AG10803 (cell line): ENCODE results near the gene HECA.
A peak's percentile ranks its signal among the peaks of the same experiment; 100 is the strongest.

Experiments used
- DNase-seq: peaks from one replicate; pipeline ENCODE4 v3.0.0; 2010; ENCODE audit warnings: low read depth
- H3K4me3 ChIP-seq: 2 replicates; pipeline ENCODE4 v1.5.1; 2011; ENCODE audit warnings: mild to moderate bottlenecking, low read length, control low read depth
- TF ChIP-seq, protein P1 (sequence below): conservative IDR thresholded peaks from 2 replicates; pipeline ENCODE4 v1.5.1; 2011; ENCODE audit warnings: mild to moderate bottlenecking, low read length, control low read depth, inconsistent platforms

HECA gene

DNA sequence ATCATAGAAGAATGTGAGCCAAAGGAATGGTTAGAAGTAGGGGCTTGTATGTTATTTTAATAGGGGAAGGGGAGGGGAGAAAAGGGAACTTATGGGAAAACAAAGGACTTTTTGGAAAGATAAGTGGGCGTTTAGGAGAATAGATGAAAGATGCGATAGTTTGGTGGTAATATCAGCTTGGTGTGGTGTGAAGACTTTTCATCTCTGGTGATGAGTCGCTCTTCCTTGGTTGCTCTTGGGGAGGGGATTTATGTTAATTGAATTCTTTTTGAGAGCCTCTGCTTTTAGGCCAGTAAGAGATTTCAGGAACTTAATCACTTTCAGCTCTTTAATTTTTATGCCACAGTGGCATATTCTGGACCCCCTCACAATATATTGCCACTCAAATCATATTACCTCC, 10.8 kb downstream of the HECA start:
- no peak for DNase-seq
- TF ChIP-seq, protein P1, sequence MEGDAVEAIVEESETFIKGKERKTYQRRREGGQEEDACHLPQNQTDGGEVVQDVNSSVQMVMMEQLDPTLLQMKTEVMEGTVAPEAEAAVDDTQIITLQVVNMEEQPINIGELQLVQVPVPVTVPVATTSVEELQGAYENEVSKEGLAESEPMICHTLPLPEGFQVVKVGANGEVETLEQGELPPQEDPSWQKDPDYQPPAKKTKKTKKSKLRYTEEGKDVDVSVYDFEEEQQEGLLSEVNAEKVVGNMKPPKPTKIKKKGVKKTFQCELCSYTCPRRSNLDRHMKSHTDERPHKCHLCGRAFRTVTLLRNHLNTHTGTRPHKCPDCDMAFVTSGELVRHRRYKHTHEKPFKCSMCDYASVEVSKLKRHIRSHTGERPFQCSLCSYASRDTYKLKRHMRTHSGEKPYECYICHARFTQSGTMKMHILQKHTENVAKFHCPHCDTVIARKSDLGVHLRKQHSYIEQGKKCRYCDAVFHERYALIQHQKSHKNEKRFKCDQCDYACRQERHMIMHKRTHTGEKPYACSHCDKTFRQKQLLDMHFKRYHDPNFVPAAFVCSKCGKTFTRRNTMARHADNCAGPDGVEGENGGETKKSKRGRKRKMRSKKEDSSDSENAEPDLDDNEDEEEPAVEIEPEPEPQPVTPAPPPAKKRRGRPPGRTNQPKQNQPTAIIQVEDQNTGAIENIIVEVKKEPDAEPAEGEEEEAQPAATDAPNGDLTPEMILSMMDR: no peak
- H3K4me3 ChIP-seq: no peak overlapping the region

DNA sequence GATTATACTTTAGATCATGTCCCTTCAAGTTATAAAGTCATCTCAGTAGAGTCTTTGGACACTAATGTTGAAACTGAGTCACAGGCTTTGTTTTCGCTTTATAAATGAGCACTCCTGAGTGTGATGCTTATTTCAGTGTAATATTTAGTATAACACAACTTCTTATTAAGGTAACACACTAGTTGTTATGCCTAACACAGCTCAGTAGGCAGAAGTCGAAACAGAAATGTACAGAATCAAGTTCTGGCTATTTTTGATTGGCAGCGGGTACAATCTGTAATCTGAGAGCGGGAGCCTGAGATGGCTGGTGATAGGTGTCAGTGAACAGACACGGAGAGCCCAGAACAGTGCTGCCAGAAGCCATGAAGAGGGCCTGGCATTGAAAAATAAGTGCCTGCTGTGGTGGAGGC, 11.4 kb downstream of the HECA start:
- no peak for DNase-seq
- H3K4me3 ChIP-seq: no peak overlapping the region
- TF ChIP-seq, protein P1: no peak

DNA sequence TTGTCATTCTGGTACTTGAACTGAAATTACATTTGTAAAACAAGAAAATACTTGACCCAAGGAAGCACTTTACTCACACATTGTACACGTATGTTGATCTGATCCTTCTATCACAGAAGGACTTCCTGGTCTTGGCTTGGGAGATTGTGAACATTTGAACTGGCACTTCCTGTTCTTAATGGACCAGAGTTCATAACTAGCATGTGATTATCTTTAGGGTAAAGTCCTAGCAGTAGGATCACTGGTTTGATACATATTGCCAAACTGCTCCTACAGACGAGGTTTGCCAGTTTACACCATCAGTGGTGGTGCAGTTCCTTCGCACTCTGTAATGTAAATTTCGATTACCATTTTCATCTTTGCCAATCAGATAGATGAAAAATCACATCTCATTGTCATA, 12.7 kb downstream of the HECA start:
- no peak overlapping the region for H3K4me3 ChIP-seq
- TF ChIP-seq, protein P1: no peak
- DNase-seq: no peak

DNA sequence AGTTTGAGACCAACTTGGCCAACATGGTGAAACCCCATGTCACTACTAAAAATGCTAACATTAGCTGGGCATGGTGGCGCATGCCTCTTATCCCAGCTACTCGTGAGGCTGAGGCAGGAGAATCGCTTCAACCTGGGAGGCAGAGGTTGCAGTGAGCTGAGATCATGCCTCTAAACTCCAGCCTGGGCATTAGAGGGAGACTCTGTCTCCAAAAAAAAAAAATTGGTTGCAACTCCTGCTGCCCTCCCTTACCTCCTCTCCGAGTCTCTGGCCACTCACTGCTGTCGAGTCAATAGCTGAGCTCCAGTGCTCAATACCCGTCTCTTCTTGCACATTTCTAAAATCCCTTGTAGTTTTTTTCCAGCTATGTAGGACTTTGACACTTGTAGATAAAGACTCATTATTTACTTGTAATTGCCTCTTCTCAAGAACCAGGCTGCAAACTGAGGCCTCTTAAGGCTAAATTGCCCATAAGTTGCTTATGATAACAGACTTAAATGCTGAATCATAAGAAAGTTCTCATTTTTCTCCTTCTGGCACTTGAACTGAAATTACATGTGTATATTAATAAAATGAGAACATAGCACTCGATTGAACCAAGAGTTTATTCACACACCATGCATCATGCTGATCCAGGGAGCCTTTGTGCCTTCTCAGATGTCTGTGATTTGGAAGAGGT, 13.8 kb downstream of the HECA start:
- TF ChIP-seq, protein P1: no peak
- H3K4me3 ChIP-seq: no peak overlapping the region
- DNase-seq: no peak

DNA sequence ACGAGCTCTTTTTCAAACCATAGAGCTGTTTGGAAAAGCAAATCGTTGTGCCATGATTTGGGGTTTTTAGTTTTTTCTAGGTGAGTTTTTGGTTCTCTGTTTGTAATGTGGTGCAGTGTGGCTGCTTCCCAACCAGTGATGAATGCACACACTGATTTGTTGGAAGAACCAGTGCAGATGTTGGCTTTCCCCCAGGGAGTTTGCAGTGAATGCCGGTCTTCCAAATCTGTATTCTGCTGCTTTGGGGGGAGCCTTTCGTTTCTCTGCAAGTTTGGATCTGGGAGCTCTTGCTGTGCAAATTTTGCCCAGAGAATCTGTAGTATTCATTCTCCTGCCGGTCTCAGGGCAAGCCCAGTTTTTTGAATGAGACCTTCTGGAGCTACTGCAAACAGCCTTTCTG, 14.5 kb downstream of the HECA start:
- DNase-seq: peak; percentile 53
- no peak overlapping the region for H3K4me3 ChIP-seq
- TF ChIP-seq, protein P1: no peak

DNA sequence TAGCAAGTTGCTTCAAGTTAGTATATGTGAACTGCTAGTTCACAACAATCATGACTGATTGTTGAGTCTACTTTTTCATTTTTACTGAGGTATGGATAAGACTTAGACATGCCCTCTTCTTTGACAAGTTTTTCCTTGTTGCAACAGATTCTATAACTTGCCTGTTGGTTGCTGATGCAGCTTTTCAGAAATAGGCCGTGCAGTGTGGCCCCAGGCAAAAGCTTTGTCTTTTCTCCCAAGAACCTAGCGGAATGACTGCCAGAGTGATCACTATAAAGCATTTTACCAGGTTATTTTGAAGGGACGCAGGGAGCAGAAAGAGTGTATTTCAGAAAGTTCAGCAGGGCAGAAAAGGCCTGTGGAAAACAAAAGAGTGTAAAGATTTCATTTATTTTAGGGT, 16.0 kb downstream of the HECA start:
- TF ChIP-seq, protein P1: no peak
- no peak overlapping the region for H3K4me3 ChIP-seq
- no peak for DNase-seq

DNA sequence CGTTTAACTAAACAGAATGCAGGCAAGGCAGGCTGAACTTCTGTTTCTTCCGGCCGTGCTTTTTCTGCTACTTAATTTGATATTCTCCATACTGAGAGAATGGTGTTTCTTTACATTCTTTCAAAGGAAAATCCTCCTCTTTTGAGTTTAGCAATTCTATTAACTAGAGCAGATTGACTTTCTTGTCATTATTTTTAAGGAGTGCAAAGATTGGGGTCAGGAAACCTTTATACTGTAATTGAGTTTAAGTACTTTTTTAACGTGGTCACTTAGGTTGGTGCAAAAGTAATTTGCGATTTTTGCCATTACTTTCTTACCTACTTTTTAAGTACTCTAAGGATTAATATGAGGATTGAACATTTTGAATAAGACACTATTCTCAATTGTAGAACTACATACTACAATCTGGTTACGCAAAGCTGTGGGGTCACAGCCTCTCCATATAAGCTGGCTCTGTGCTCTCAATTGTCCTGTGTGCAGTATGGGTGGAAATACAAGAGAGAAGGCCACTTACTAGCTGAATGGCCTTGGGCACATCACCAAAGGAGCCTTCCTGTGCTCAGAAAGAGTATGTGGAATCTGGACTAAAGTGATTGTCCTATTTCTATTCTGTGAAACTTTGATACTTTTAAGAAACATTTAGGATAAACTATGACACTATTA, 16.7 kb downstream of the HECA start:
- DNase-seq: no peak
- TF ChIP-seq, protein P1: no peak
- H3K4me3 ChIP-seq: no peak overlapping the region
